Suppressor macrophage (primary cell): ENCODE data around the gene MRPL47.
A peak's percentile ranks its signal among the peaks of the same experiment; 100 is the strongest.
"Not testable (repeated sequence)": the region's sequence is repeated elsewhere in the genome, so short reads cannot be mapped to it uniquely, and the experiment has no call there.

Experiments
- DNase-seq, 4 experiments: peaks; one replicate each; pipeline ENCODE4 v3.0.0-alpha.2; 2020 to 2022
- total RNA-seq, 17 experiments: gene quantifications; one replicate each; lab custom pipeline; 2026; ENCODE audit warnings: mixed read lengths in 6 of 17, inconsistent platforms in 3 of 17; lab: John Stamatoyannopoulos, UW

The MRPL47 gene
- 16.9 to 41.8 (median 27.9) reads per million in 17 experiments for total RNA-seq

DNA sequence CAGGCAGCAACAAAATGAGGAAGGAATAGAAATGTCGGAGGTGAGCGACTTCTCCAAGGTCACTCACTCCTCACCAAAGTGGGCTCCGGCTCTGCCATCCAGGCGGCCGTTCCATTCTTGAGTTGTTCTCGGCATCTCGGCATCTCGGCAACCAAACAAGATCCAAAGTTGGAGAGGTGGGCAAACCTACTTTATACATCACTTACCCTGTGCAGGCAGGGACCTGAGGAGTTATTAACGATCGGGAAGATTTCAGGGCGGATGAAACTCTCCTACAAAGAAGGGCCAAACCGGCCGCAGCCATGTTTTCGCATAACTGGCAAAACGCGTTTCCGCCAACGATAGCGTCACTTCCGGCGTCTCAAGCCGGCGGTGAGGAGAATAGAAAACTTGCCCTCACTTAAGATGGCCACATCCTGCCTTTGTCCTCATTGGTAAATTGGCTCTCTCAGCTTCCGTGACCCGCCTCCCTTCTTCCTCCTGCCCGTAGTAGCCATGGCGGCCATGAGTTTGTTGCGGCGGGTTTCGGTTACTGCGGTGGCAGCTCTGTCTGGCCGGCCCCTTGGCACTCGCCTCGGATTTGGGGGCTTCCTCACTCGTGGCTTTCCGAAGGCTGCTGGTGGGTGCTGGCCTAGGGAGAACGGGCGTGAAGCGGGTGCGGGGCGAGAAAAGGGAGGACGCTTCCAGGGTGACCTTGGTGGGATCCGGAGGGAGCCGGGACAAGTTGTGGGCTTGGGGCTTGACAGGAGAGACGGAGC, at the start of gene MRPL47, which contains the start of gene NDUFB5:
Gene MRPL47, minus strand, starts transcription at position 318 of the 758 bp plus-strand sequence. Its CDS starts 14 bp downstream, at position 304.
Gene NDUFB5, plus strand, starts transcription at position 474 of the 758 bp plus-strand sequence. Its CDS starts 22 bp downstream, at position 496.
- DNase-seq: peak; percentile 96 to 98 (median 96)

DNA sequence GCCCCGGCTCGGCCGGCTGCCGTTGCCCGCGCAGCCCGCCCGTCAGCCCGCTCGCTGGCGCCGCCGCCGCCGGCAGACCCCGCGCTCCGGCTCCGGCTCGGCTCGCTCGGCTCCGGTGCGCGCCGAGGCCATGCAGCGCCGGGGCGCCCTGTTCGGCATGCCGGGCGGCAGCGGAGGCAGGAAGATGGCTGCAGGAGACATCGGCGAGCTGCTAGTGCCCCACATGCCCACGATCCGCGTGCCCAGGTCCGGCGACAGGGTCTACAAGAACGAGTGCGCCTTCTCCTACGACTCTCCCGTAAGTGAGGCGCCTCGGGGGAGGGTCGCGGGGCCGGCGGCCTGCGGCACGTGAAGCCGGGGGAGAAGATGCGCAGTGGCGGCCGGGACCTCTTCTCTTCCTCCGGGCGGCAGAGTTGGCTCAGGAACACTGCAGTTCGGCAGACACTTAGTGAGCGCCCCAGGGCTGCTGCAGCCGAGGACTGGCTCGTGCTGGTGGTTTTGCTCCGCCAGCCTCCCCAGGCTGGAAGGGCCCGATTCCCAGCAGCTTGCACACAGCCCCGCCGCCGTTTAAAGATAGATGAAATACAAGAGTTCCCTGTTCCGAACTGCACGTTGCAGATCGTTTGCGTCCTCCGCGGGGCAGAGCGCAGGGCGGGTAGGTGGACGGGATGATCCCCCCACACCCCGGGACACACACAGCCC, 48.8 kb upstream of the MRPL47 start:
- DNase-seq: peak; percentile 54 to 79 (median 70)

DNA sequence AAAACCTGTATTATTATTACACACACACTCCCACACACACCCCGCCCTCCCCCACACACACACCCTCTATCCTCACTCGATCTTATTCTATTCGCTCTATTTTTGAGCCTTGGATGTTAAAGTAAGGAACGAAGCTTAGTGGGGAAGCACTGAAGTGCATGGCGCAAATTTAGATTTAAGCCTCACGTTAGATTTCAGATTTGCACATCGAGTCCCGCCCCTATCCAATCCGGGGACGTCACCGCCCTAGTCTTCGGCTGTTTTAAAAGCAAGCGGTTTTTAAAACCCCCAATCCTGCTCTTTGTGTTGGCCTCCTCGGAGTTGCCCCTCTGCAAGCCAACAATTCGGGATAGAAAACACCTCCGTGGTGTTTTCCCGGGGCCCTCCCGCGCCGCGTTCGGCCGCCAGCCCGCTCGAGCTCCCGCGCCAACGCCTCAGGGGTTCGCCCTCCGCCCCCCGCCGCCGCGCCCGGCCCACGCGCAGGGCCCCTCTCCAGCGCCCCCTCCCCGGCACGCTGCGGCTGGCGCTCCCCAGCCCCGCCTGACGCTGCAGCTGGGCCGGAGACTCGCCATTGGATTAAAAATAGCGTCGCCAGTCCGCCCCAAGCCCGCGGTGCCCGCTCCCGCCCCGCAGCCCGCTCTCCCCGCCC, 48.1 kb upstream of the MRPL47 start, which contains the start of gene USP13:
Gene USP13, plus strand, starts transcription at position 594 of the 649 bp plus-strand sequence. CDS start 186 bp downstream, outside the sequence.
- DNase-seq: peak; percentile 41 to 79 (median 58)

DNA sequence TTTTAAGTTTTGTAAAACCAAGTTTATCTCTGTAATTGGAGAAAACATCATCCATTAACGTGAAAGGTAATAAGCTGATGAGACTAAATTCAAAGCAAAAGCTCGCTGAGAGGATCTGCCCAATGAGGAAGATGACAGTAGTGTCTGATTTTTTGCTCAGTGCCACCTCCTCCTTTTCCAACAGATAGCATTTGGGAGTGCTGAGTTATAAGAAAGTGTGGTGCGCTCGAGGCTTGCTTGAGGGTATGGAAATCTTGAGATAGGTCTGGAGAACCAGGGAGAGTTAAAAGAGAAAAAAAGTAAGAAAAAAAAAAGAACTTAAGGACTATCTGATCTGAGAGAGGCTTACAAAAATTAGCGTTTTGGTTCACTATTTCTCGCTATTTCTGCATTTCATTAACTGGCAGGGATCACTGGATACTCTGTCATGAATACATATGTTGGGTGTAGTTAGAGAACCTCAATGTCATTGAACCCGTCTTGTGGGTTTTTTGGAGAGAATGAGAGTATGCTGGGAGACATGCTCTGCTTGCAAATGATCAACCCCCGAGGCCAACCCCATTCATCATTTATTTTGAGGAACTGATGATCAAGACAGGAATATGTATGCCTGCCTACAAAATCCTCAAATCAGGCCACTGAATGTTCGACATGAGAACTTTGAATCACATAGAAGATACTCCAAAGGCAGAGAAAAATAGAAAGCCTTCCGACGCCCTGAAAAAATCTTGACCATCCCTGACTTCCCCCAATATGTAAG, 47.4 kb upstream of the MRPL47 start:
- DNase-seq: peak in 3 of 4 experiments; percentile 5 to 19 (median 17)

DNA sequence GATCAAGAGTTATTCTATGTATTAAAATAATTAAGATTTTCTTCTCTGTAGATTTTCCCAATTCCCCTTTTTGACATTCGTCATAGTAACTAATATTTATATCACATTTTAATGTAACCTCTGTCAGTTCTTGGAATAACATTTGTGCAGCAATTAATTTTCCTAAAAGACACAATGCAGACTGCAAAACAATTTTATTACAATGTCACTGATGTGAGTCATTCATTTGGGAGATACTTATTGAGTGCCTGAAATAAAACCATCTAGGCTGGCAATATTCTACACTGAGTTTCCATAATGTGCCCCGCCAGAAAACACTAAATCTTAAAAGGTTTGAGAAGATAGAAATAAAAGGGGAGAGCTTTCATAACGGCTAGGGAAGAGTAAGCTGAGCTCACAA, 41.7 kb upstream of the MRPL47 start:
- DNase-seq: no peak

DNA sequence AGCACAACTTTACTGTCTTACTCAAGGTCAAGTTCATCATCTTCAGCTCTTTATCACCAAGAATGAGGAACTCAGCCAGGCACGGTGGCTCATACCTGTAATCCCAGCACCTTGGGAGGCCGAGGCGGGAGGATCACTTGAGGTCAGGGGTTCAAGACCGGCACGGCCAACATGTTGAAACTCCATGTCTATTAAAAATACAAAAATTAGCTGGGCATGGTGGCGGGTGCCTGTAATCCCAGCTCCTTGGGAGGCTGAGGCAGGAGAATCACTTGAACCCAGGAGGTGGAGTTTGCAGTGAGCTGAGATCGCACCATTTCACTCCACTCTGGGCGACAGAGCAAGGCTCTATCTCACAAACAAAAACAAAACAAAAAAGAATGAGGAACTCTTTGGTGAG, 39.4 kb upstream of the MRPL47 start:
- not testable (repeated sequence) for DNase-seq

DNA sequence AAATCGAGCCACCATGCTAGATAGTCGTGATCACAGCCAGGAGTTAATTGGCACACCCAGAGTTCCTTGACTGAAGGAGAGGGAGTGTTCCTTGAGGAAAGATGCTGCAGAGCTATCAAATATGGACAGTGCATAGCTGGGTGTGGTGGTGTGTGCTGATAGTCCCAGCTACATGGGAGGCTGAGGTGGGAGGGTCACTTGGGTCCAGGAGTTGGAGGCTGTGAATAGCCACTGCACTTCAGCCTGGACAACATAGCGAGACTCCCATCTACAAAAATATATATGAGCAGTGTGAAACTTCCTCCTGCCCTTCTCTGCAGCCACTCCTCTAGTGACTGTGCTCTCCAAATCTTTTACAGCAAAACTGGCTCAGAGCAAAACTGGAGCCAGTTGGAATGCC, 38.4 kb upstream of the MRPL47 start:
- DNase-seq: no peak

DNA sequence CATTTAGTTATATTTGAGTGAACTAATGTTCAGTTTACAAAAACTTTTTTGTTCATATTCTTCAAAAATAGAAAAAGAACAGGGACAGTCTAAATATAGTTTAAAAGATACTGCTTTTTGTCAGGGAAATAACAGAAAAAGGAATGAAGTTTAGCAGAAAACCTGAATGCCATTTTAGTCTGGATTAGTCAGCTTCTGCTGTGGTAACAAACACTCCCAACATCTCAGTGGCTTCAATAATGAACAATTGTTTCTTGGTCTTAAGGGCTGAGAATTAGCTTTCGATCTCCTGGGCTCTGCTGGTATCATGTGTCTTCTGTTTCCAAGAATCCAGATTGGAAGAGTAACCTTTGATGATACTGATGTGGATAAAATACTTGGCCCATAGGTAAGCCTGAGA, 36.0 kb upstream of the MRPL47 start:
- no peak for DNase-seq

DNA sequence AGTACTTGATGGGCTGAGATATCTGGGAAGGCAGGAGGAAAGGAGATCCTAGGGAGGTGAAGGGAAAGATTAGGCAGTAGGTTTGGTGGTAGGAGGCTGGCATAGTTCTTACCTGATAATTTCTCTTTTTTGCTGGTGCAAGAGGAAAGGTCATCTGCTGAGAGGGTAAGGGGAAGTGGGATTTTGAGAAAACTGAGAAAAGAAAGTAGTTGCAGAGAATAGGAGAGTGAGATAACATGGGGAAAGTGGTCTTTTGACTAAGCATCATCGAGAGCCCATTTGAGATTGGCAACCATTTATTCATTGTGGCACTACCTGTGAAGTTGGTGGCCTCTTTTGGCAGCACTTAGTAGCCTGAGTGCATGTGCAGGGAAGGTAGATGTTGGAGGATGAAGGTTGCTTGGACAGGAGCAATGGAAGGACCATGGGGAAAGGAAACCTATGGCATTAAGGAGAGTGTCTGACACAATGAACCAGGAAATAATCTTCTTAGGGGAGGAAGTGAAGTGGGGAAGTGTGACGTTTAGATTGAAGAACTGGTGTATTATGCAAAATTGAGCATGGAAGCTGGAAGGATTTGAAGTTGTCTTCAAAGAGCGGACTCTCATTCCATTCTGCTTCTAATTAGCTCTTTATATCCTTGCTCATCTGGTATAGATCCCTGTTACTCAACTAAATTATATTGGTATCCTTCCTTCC, 26.5 kb upstream of the MRPL47 start:
- DNase-seq: no peak

DNA sequence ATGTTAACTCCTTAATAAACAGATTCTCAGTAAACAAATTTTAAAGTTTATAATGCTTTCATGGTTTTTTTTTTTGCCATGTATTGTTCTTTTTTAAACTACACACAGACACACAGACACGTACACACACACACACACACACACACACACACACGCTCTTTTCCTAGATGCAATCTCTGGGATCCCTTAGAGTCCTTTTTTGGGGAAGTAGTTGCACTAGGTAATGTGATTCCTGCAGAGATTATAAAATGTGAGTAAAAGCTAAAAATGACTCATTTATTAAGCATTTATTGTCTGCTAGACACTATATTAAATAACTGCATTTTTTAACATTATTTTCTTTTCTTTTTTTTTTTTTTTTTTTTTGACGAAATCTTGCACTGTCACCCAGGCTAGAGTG, 20.0 kb upstream of the MRPL47 start:
- DNase-seq: no peak

DNA sequence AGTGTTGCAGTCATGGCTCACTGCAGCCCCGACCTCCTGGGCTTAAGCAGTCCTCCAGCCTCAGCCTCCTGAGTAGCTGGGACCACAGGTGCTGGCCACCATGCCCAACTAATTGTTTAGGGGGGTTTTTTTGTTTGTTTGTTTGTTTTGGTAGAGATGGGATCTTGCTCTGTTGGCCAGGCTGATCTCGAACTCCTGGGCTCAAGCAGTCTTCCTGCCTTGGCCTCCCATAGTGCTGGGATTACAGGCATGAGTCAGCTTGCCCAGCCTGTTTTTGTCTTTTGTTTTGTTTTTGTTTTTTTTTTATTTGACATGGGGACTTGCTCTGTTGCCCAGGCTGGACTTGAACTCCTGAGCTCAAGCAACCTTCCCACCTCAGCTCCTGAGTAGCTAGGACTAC, 17.6 kb upstream of the MRPL47 start:
- no peak for DNase-seq

DNA sequence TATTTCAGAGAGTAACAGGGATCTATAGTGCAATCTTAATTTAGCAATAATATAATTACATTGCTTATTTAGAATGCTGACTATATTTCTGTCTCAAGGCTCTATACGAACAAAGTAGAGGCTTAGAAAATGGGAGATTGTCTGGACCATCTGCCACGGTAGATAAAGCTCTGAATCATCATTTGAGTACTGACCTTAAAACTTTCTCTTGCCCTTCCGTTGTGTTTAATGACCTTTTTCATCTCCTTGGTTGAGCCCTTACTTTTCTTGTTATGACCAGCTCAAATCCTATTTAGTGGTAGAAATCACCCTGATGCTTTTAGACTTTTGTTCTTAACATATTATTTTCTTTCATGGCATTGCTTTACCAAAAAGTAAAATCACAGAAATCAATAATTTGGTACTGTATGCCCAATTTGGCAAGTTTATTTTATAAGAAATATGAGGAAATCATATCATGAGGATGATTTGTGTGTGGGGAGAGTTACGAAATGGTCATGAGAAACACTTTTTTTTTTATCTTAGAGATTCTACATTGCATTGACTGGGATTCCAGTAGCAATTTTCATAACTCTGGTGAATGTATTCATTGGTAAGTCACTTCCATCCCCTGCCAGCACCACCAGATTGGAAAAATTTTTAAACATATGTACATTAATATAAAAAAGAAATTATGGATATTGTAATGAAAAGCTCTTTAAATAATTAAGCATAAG, 11.2 kb upstream of the MRPL47 start:
- peak in 2 of 4 experiments; percentile 32 to 40 for DNase-seq

DNA sequence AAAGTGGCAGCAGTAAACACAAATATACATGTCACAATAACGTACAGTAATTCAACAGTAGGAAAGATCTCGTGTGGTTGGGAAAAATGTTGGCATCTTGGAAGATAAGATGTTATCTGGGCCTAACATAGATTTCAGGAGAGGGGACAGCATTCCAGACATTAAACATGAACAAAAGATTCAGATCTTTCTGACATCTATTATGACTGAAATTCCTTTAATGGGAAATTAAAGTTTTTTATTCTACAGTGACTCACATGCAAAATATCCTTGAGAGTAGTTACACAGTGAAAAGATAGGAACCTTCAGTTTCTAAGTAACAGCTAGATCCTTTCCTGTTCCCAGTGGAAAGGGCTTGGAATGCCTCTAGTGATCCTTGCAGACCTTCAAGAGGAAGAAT, 9.4 kb upstream of the MRPL47 start:
- DNase-seq: no peak

DNA sequence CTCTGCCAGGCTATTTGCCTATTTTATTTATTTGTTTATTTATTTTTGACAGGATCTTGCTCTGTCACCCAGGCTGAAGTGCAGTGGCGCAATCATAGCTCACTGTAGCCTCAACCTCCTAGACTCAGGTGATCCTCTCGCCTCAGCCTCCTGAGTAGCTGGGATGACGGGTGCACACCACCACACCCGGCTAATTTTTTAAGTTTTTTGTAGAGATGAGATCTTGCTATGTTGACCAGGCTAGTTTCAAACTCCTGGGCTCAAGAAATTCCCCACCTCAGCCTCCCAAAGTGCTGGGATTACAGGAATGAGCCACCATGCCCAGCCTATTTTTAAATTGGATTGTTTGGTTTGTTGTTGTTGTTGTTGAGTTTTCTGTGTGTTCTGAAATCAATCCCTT, 5.6 kb upstream of the MRPL47 start:
- no peak for DNase-seq

DNA sequence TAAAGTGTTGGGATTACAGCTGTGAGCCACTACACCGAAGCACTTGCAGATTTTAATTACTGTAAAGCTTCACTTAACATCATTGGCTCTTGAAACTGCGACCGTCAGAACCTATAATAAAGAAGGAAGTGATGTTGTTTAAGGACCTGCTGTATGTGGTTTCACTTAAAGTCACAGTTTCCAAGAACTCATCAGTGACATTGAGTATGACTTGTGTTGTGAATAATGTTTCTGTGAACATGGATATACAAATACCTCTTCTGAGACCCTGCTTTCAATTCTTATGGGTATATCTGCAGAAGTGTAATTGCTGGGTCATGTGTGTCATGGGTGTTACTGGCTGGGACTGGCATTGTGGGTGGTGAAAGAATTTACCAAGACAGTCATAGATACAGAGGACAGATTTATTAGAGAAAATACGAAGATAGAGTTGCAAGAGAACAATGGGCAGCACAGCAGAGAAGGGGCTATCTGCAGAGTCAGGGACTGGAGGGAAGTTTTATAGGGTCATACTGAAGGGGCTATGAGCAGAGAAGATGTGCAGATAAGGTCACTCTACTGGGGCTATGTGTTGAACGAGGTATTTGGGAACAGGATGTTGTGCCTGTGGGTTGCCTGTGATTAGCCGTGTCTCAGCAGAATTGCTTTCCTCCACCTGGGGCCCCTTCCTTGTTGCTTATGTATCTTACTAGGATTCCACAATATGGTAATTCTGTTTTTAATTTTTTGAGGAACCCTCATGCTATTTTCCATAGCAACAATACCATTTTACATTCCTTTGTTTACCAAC, 4.7 kb upstream of the MRPL47 start:
- DNase-seq: peak; percentile 16 to 56 (median 38)

DNA sequence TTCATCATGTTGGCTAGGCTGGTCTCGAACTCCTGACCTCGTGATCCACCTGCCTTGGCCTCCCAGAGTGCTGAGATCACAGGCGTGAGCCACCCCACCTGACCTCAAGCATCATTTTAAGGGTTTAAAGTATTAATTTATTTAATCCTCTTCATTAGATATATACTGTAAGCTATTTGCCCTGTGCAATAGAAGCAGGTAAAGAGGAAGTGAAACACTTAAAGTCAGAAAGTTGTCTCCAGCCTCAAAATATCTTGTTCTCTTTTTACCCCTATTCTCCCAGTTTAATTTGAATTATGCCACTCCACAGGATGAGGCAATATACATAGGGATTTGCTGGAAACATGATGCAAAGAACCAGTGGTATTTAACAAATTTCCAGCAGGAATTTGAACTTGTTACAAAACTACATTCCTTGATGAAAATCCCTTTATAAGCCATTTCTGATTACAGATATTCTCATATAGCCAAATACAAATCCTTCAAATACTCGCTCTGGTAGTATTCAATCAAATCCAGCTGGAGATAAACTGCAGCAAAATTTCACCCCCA, 2.2 kb upstream of the MRPL47 start:
- peak in 2 of 4 experiments; percentile 10 to 16 for DNase-seq

DNA sequence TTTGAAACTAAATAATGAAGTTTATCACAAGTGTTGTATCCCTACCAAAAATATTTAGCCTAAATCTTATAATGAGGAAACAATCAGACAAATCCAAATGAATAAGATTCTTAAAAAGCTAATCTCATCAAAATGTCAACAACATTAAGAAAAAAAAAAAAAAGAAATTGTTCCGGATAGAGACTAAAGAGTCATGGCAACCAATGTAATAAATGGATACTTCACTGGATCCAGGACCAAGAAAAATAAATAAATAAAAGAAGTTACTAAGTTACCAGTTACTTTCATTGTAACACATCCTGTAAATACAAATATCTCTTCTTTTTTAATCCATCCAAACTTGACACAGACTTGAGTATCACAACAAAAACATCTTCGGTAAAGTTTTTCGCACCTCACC, 607 bp downstream of the MRPL47 start:
- DNase-seq: peak in 1 of 4 experiments; percentile 7

DNA sequence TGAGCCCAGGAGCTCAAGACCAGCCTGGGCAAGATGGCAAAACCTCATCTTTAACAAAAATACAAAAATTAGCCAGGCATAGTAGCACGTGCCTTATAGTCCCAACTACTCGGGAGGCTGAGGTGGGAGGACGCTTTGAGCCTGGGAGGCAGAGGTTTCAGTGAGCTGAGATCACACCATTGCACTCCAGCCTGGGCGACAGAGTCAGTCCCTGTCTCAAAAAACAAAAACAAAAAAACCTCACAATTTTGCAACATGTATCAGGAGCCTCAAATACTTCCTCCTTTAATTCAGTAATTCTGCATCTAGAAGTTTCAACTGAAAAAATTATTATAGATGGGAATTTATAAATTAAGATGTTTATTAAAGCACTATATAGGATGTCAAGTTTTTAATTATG, 1.1 kb downstream of the MRPL47 start:
- DNase-seq: peak; percentile 8 to 63 (median 44)

DNA sequence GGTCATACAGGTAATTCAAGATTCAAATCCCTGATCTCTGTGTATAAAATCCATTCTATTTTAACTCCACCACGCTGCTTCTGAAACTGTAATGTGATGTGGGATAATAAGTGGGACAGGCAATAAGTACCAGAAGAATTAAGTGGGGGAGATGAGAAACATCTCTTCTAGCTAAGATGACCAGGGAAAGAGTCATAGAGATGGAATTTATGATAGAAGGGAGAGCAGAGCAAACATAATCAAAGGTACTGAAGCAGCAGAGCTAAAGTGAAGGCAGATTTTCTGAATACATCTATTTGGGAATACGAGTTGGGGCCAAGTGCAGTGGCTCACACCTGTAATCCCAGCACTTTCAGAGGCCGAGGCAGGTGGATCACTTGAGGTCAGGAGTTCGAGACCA, 4.9 kb downstream of the MRPL47 start:
- no peak for DNase-seq

DNA sequence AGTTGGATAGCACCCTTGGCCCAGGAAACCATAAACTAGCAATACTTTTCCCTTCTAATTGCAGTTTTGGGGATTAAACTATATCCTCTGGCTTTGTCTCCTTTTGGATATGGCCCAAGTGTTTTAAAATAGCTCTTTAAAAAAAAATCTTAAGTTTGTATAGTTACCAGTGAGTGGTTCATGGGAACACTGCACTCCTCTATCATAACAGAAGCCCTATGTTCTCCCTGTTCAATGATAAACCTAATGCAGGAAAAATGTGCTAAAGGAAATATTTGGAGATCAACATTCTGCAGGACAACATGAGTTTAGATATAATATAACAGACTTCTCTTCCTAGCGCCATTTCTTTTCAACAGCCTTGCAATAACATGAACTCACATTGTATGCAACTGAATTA, 13.1 kb downstream of the MRPL47 start:
- no peak for DNase-seq
